DND-41 (cell line): ENCODE measurements around the gene ZNF333.

Experiments used
- EZH2 ChIP-seq: IDR thresholded peaks from 3 replicates; pipeline ENCODE4 v1.6.1; 2012; ENCODE audit warnings: borderline replicate concordance, low read depth, mild to moderate bottlenecking, moderate library complexity, low read length, inconsistent platforms; ENCODE audit not compliant: severe bottlenecking
- TF ChIP-seq, protein P1 (sequence below): IDR thresholded peaks from 2 replicates; pipeline ENCODE4 v1.5.1; 2012; ENCODE audit warnings: borderline replicate concordance, low read length, moderate library complexity, mild to moderate bottlenecking; ENCODE audit not compliant: poor library complexity, severe bottlenecking; ENCODE audit errors: extremely low read depth

DNA sequence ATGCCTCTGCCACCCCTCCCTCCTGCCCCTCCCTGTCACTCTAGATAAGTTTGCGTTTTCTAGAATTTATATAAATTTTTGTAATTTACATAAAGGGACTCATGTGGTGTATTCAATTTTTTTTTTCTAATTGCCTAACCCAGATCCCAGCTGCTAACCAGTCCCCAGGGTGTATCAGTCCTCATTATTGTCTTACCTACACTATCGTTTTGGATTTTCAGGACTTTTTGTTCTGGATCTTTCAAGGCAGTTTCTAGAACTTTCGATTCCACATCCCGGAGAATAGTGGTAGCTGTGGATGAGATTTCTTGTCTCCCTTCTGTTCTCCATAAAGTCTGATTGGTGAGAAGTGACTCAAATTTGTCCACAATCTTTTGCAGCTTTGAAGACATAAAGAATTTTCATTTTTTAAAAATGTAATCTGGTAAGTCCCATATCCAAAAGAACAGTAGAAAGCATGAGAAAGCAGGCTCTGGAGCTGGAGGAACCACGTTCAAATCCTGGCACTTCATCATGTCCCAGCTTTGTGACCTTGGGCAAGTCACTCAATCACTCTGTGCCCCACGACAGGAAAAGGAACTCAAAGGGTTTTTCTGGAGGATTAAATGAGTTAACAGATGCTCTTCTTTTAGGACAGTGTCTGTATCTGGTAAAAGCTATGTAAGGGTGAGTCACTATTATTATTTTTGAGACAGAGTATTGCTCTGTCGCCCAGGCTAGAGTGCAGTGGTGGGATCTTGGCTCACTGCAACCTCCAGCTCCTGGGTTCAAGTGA lies 34.9 kb upstream of the ZNF333 start:
- TF ChIP-seq, protein P1, sequence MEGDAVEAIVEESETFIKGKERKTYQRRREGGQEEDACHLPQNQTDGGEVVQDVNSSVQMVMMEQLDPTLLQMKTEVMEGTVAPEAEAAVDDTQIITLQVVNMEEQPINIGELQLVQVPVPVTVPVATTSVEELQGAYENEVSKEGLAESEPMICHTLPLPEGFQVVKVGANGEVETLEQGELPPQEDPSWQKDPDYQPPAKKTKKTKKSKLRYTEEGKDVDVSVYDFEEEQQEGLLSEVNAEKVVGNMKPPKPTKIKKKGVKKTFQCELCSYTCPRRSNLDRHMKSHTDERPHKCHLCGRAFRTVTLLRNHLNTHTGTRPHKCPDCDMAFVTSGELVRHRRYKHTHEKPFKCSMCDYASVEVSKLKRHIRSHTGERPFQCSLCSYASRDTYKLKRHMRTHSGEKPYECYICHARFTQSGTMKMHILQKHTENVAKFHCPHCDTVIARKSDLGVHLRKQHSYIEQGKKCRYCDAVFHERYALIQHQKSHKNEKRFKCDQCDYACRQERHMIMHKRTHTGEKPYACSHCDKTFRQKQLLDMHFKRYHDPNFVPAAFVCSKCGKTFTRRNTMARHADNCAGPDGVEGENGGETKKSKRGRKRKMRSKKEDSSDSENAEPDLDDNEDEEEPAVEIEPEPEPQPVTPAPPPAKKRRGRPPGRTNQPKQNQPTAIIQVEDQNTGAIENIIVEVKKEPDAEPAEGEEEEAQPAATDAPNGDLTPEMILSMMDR: no peak
- TF ChIP-seq EZH2: no peak
